SKM-1 (cell line): ENCODE data around the gene GOLPH3.
"Not testable (repeated sequence)": the region's sequence is repeated elsewhere in the genome, so short reads cannot be mapped to it uniquely, and the experiment has no call there.

Source experiments
- DNase-seq: peaks from one replicate; lab custom pipeline; 2025; ENCODE audit not compliant: unreplicated experiment; lab: John Stamatoyannopoulos, UW

GOLPH3 gene

GRCh38 chr5:32138839-32139493 lies 35.2 kb downstream of the GOLPH3 start:
- no peak for DNase-seq

- no peak for DNase-seq
Measured at GRCh38 chr5:32136342-32136741, 37.8 kb downstream of the GOLPH3 start.

- no peak for DNase-seq
Measured at GRCh38 chr5:32135086-32135485, 39.0 kb downstream of the GOLPH3 start.

GRCh38 chr5:32132757-32133156 lies 41.4 kb downstream of the GOLPH3 start:
- DNase-seq = no peak

GRCh38 chr5:32131604-32132003 lies 42.5 kb downstream of the GOLPH3 start:
- no peak for DNase-seq

GRCh38 chr5:32130865-32131264 lies 43.3 kb downstream of the GOLPH3 start:
- DNase-seq = no peak

- no peak for DNase-seq
Measured at GRCh38 chr5:32129074-32129598, 45.0 kb downstream of the GOLPH3 start.

- DNase-seq = no peak
Measured at GRCh38 chr5:32127711-32128110, 46.4 kb downstream of the GOLPH3 start.

- DNase-seq = no peak
Measured at GRCh38 chr5:32126691-32127090, 47.4 kb downstream of the GOLPH3 start.

GRCh38 chr5:32123889-32124676 lies 50.0 kb downstream of the GOLPH3 start:
- DNase-seq = no peak

- no peak for DNase-seq
Measured at GRCh38 chr5:32123058-32123805, 50.9 kb downstream of the GOLPH3 start.

- DNase-seq = not testable (repeated sequence)
Measured at GRCh38 chr5:32118922-32119321, 55.2 kb downstream of the GOLPH3 start.

- no peak for DNase-seq
Measured at GRCh38 chr5:32116574-32117313, 57.4 kb downstream of the GOLPH3 start.

- no peak for DNase-seq
Measured at GRCh38 chr5:32115985-32116384, 58.1 kb downstream of the GOLPH3 start.

GRCh38 chr5:32110111-32110696 lies 63.9 kb downstream of the GOLPH3 start:
- no peak for DNase-seq

- no peak for DNase-seq
Measured at GRCh38 chr5:32109236-32109635, 64.9 kb downstream of the GOLPH3 start.

- DNase-seq = no peak
Measured at GRCh38 chr5:32108167-32108566, 66.0 kb downstream of the GOLPH3 start.

- no peak for DNase-seq
Measured at GRCh38 chr5:32107291-32107690, 66.8 kb downstream of the GOLPH3 start.

- DNase-seq = no peak
Measured at GRCh38 chr5:32103521-32103920, 70.6 kb downstream of the GOLPH3 start.

- DNase-seq = no peak
Measured at GRCh38 chr5:32102254-32102986, 71.7 kb downstream of the GOLPH3 start.
